ENCODE data around the gene ZNF609. TPM values are rescaled to one million over a fixed set of nuclear protein-coding genes. Genes with fewer than 3 reads are reported as not detected.
"Not testable (repeated sequence)": the region's sequence is repeated elsewhere in the genome, so short reads cannot be mapped to it uniquely, and the experiment has no call there.

Gene ZNF609
- total RNA-seq, 2 experiments from 2014 or later = 39.8 to 44.5 TPM

GRCh38 chr15:64635499-64636495 lies 175.4 kb downstream of the ZNF609 start:
- ATAC-seq = no peak
- intact Hi-C loops (cut with DNase I, micrococcal nuclease) = no loop called here
- Mint-ChIP-seq H3K27me3 (no peaks in the 10 kb centered on the region), H3K9me3 (ENCODE audit: low read depth) (peaks cover 7% of the 10 kb centered on the region), H3K36me3 (ENCODE audit: low read depth) (peaks cover 26% of the 10 kb centered on the region), H3K4me3 (no peak overlapping the region), H3K4me1 (peaks cover 64% of the 10 kb centered on the region), H3K27ac (peak overlapping the region; percentile 74)
- ChIA-PET CTCF (interaction anchor here (0.5 to 2.2 kb wide), 7 partner anchors 8 to 1363 kb away, joined by 3 to 9 read pairs (median 4); no protein-coding TSS in a partner anchor), POLR2A (no interaction called here)
- no peak for DNase-seq

- ATAC-seq (no peak), DNase-seq (no peak)
- Mint-ChIP-seq H3K27ac (no peak overlapping the region), H3K4me1 (peaks cover 63% of the 10 kb centered on the region), H3K4me3 (no peak overlapping the region), H3K9me3 (ENCODE audit: low read depth) (peaks cover 7% of the 10 kb centered on the region), H3K36me3 (ENCODE audit: low read depth) (peaks cover 26% of the 10 kb centered on the region), H3K27me3 (no peaks in the 10 kb centered on the region)
- intact Hi-C loops (cut with DNase I, micrococcal nuclease) = no loop called here
- ChIA-PET CTCF (interaction anchor here (0.6 to 1.5 kb wide), 3 partner anchors 7 to 1363 kb away, joined by 3 to 4 read pairs (median 3); no protein-coding TSS in a partner anchor), POLR2A (interaction anchor here (0.6 kb wide), 1 partner anchor 191 kb away, joined by 3 read pairs; no protein-coding TSS in a partner anchor)
These were observed 176.2 kb downstream of the ZNF609 start for GRCh38 chr15:64636556-64636955.

GRCh38 chr15:64637412-64637811 lies 177.0 kb downstream of the ZNF609 start:
- Mint-ChIP-seq H3K27ac (no peak overlapping the region), H3K27me3 (no peaks in the 10 kb centered on the region), H3K4me1 (peaks cover 61% of the 10 kb centered on the region), H3K9me3 (ENCODE audit: low read depth) (peaks cover 7% of the 10 kb centered on the region), H3K4me3 (no peak overlapping the region), H3K36me3 (ENCODE audit: low read depth) (peaks cover 29% of the 10 kb centered on the region)
- ChIA-PET CTCF (no interaction called here), POLR2A (interaction anchor here (0.6 kb wide), 1 partner anchor 192 kb away, joined by 3 read pairs; no protein-coding TSS in a partner anchor)
- intact Hi-C loops (cut with DNase I, micrococcal nuclease) = no loop called here
- ATAC-seq (no peak), DNase-seq (no peak)

- Mint-ChIP-seq H3K4me1 (peaks cover 52% of the 10 kb centered on the region), H3K36me3 (ENCODE audit: low read depth) (peaks cover 35% of the 10 kb centered on the region)
- H3K4me3 Mint-ChIP-seq; ATAC-seq; H3K9me3 Mint-ChIP-seq (ENCODE audit: low read depth); H3K27me3 Mint-ChIP-seq; intact Hi-C loops (cut with DNase I, micrococcal nuclease); DNase-seq; POLR2A ChIA-PET; H3K27ac Mint-ChIP-seq: not testable (repeated sequence)
- CTCF ChIA-PET = interaction anchor here (0.7 to 1.4 kb wide), 2 partner anchors 11 to 42 kb away, joined by 3 to 4 read pairs; no protein-coding TSS in a partner anchor
These were observed 179.4 kb downstream of the ZNF609 start for GRCh38 chr15:64639744-64640143.

GRCh38 chr15:64640146-64640871 lies 179.9 kb downstream of the ZNF609 start:
- no peak overlapping the region for H3K27ac Mint-ChIP-seq
- ATAC-seq = no peak
- no peaks in the 10 kb centered on the region for H3K27me3 Mint-ChIP-seq
- ChIA-PET POLR2A (no interaction called here), CTCF (interaction anchor here (0.7 kb wide), 2 partner anchors 43 to 51 kb away, joined by 3 read pairs; no protein-coding TSS in a partner anchor)
- peaks cover 7% of the 10 kb centered on the region for H3K9me3 Mint-ChIP-seq (ENCODE audit: low read depth)
- intact Hi-C loops (cut with DNase I, micrococcal nuclease) = no loop called here
- DNase-seq = no peak
- no peak overlapping the region for H3K4me3 Mint-ChIP-seq
- peaks cover 35% of the 10 kb centered on the region for H3K36me3 Mint-ChIP-seq (ENCODE audit: low read depth)
- H3K4me1 Mint-ChIP-seq = peaks cover 47% of the 10 kb centered on the region

- no peak for ATAC-seq
- no peak for DNase-seq
- no peak overlapping the region for H3K27ac Mint-ChIP-seq
- CTCF ChIA-PET = interaction anchor here (1.2 to 1.8 kb wide), 2 partner anchors 8 to 10 kb away, joined by 3 to 8 read pairs; no protein-coding TSS in a partner anchor
- peaks cover 32% of the 10 kb centered on the region for H3K36me3 Mint-ChIP-seq (ENCODE audit: low read depth)
- POLR2A ChIA-PET = interaction anchor here (0.6 kb wide), 1 partner anchor 31 kb away, joined by 6 read pairs; no protein-coding TSS in a partner anchor
- peaks cover 34% of the 10 kb centered on the region for H3K4me1 Mint-ChIP-seq
- intact Hi-C loops (cut with DNase I, micrococcal nuclease) = no loop called here
- no peak overlapping the region for H3K4me3 Mint-ChIP-seq
- H3K9me3 Mint-ChIP-seq (ENCODE audit: low read depth) = no peaks in the 10 kb centered on the region
- H3K27me3 Mint-ChIP-seq = no peaks in the 10 kb centered on the region
These were observed 182.5 kb downstream of the ZNF609 start for GRCh38 chr15:64642875-64643274.

GRCh38 chr15:64643685-64644084 lies 183.3 kb downstream of the ZNF609 start:
- no peaks in the 10 kb centered on the region for H3K9me3 Mint-ChIP-seq (ENCODE audit: low read depth)
- ChIA-PET CTCF (interaction anchor here (1.0 to 1.8 kb wide), 4 partner anchors 8 to 33 kb away, joined by 3 to 8 read pairs (median 3); no protein-coding TSS in a partner anchor), POLR2A (no interaction called here)
- H3K27ac Mint-ChIP-seq = no peak overlapping the region
- H3K36me3 Mint-ChIP-seq (ENCODE audit: low read depth) = peaks cover 27% of the 10 kb centered on the region
- ATAC-seq (no peak), DNase-seq (no peak)
- H3K4me1 Mint-ChIP-seq = peaks cover 38% of the 10 kb centered on the region
- H3K27me3 Mint-ChIP-seq = no peaks in the 10 kb centered on the region
- intact Hi-C loops (cut with DNase I, micrococcal nuclease) = no loop called here
- no peak overlapping the region for H3K4me3 Mint-ChIP-seq

- Mint-ChIP-seq H3K36me3 (ENCODE audit: low read depth) (peaks cover 22% of the 10 kb centered on the region), H3K4me1 (peaks cover 37% of the 10 kb centered on the region)
- H3K9me3 Mint-ChIP-seq (ENCODE audit: low read depth); H3K27ac Mint-ChIP-seq; intact Hi-C loops (cut with DNase I, micrococcal nuclease); H3K27me3 Mint-ChIP-seq; DNase-seq; H3K4me3 Mint-ChIP-seq; ATAC-seq; POLR2A ChIA-PET: not testable (repeated sequence)
- CTCF ChIA-PET = interaction anchor here (0.6 to 1.2 kb wide), 4 partner anchors 11 to 564 kb away, joined by 3 read pairs; no protein-coding TSS in a partner anchor
These were observed 184.4 kb downstream of the ZNF609 start for GRCh38 chr15:64644811-64645210.

GRCh38 chr15:64645995-64646394 lies 185.6 kb downstream of the ZNF609 start:
- intact Hi-C loops (cut with DNase I, micrococcal nuclease) = no loop called here
- ATAC-seq = no peak
- POLR2A ChIA-PET = no interaction called here

GRCh38 chr15:64647367-64647766 lies 187.0 kb downstream of the ZNF609 start:
- Mint-ChIP-seq H3K36me3 (ENCODE audit: low read depth) (peaks cover 14% of the 10 kb centered on the region), H3K9me3 (ENCODE audit: low read depth) (no peaks in the 10 kb centered on the region), H3K4me1 (peaks cover 43% of the 10 kb centered on the region), H3K27me3 (no peaks in the 10 kb centered on the region), H3K27ac (no peak overlapping the region), H3K4me3 (no peak overlapping the region)
- ChIA-PET CTCF (interaction anchor here (0.6 to 2.4 kb wide), 2 partner anchors 13 to 347 kb away, joined by 3 to 9 read pairs; no protein-coding TSS in a partner anchor), POLR2A (no interaction called here)
- DNase-seq (no peak), ATAC-seq (no peak)
- intact Hi-C loops (cut with DNase I, micrococcal nuclease) = no loop called here

More at GRCh38 chr15:64645995-64646394, 185.6 kb downstream of the ZNF609 start:
- CTCF ChIA-PET = interaction anchor here (1.2 kb wide), 1 partner anchor 12 kb away, joined by 3 read pairs; no protein-coding TSS in a partner anchor
- Mint-ChIP-seq H3K4me1 (peaks cover 31% of the 10 kb centered on the region), H3K4me3 (no peak overlapping the region), H3K27ac (no peak overlapping the region), H3K36me3 (ENCODE audit: low read depth) (peaks cover 19% of the 10 kb centered on the region), H3K27me3 (no peaks in the 10 kb centered on the region), H3K9me3 (ENCODE audit: low read depth) (no peaks in the 10 kb centered on the region)
- DNase-seq = no peak

GRCh38 chr15:64650552-64650951 lies 190.2 kb downstream of the ZNF609 start:
- H3K27ac Mint-ChIP-seq = peak overlapping the region; percentile 1
- ATAC-seq (no peak), DNase-seq (no peak)
- CTCF ChIA-PET = interaction anchor here (1.0 to 1.4 kb wide), 4 partner anchors 8 to 56 kb away, joined by 3 to 4 read pairs (median 4); no protein-coding TSS in a partner anchor
- intact Hi-C loops (cut with DNase I, micrococcal nuclease) = loop anchor here (5.0 kb wide), 2 partner anchors 183 to 223 kb away; no protein-coding TSS in a partner anchor
- H3K36me3 Mint-ChIP-seq (ENCODE audit: low read depth) = peaks cover 6% of the 10 kb centered on the region
- H3K4me1 Mint-ChIP-seq = peaks cover 47% of the 10 kb centered on the region
- H3K9me3 Mint-ChIP-seq (ENCODE audit: low read depth) = no peaks in the 10 kb centered on the region
- no peak overlapping the region for H3K4me3 Mint-ChIP-seq
- POLR2A ChIA-PET = interaction anchor here (0.6 to 1.6 kb wide), 2 partner anchors 16 to 27 kb away, joined by 3 to 4 read pairs; no protein-coding TSS in a partner anchor
- H3K27me3 Mint-ChIP-seq = no peaks in the 10 kb centered on the region

Measured in activated CD4-positive, alpha-beta T cell treated with anti-CD3 and anti-CD28 coated beads for 36 hours (primary cell).